A549 (cell line): ENCODE measurements around the gene TMEM107. TPM values are rescaled to one million over a fixed set of nuclear protein-coding genes. Genes with fewer than 3 reads are reported as not detected.

Source experiments
- ATAC-seq, 2 experiments: fragments of 200-7000 bp in 1 of 2; fragments of >200 bp in 1 of 2; cut with Nextera tagmentation in 1 of 2; cut with Tn5 transposase in 1 of 2; 3 replicates each; pipeline versions ENCODE4 v1.8.0 to v1.9.1; 2018 to 2020; ENCODE audit warnings: mild to moderate bottlenecking in 1 of 2, moderate library complexity in 1 of 2
- CTCF ChIA-PET: fragments of 300-600 bp; sonication (Branson Sonifier 250); formaldehyde crosslinking; extraction: SDS; loops from one replicate; lab custom pipeline; 2021; ENCODE audit warnings: antibody characterized with exemption, inconsistent platforms; lab: Yijun Ruan, JAX
- POLR2A ChIA-PET: fragments of 350-600 bp; formaldehyde crosslinking; extraction: SDS; loops from one replicate; lab custom pipeline; 2021; ENCODE audit warnings: antibody characterized with exemption, inconsistent platforms; lab: Yijun Ruan, JAX
- DNase-seq, 2 experiments: peaks; one replicate each; pipeline versions ENCODE4 v3.0.0 to v3.0.0-alpha.2; 2011 to 2016; ENCODE audit warnings: low read depth in 1 of 2, low spot score in 1 of 2
- FAIRE-seq: peaks from 2 replicates; lab custom pipeline; 2011; peaks lifted over from hg19 to GRCh38; lab: Jason Lieb, UNC
- H3K27ac ChIP-seq, 2 experiments: fragments of >200 bp; sonication (Bioruptor Twin); formaldehyde crosslinking; 3 replicates each; pipeline ENCODE4 v1.5.1; 2016 to 2017
- H3K4me1 ChIP-seq: fragments of >200 bp; sonication (Bioruptor Twin); formaldehyde crosslinking; 3 replicates; pipeline ENCODE4 v1.6.1; 2016
- H3K4me2 ChIP-seq: fragments of >200 bp; sonication (Bioruptor Twin); formaldehyde crosslinking; 3 replicates; pipeline ENCODE4 v1.6.1; 2016
- H3K4me3 ChIP-seq: fragments of >200 bp; sonication (Bioruptor Twin); formaldehyde crosslinking; 3 replicates; pipeline ENCODE4 v1.5.1; 2016
- H3K9me3 ChIP-seq: fragments of >200 bp; sonication (Bioruptor Twin); formaldehyde crosslinking; 3 replicates; pipeline ENCODE4 v1.6.1; 2016
- BHLHE40 ChIP-seq: IDR thresholded peaks from 2 replicates; pipeline ENCODE4 v1.6.1; 2012; ENCODE audit warnings: low read depth, low read length, inconsistent platforms
- CHD2 ChIP-seq: fragments of 150-350 bp; IDR thresholded peaks from 2 replicates; pipeline ENCODE4 v1.6.1; 2014; ENCODE audit warnings: low read length; ENCODE audit not compliant: partially characterized antibody
- EP300 ChIP-seq, 2 experiments: fragments of >200 bp; sonication (Bioruptor Twin); formaldehyde crosslinking; IDR thresholded peaks; 2 replicates in 1 of 2; 3 replicates in 1 of 2; pipeline ENCODE4 v1.6.1; 2016 to 2017
- ESRRA ChIP-seq: fragments of 150-350 bp; IDR thresholded peaks from 2 replicates; pipeline ENCODE4 v1.6.1; 2014; ENCODE audit warnings: mild to moderate bottlenecking, low read length, borderline replicate concordance
- FOXS1 ChIP-seq: fragments of 250-450 bp; sonication (Bioruptor Pico); IDR thresholded peaks from 2 replicates; pipeline ENCODE4 v1.5.0; 2020; ENCODE audit warnings: mild to moderate bottlenecking, moderate library complexity
- GATA3 ChIP-seq: IDR thresholded peaks from 2 replicates; pipeline ENCODE4 v1.6.1; 2012; ENCODE audit warnings: borderline replicate concordance
- HMGXB4 ChIP-seq: fragments of 250-450 bp; sonication (Bioruptor Pico); IDR thresholded peaks from 2 replicates; pipeline ENCODE4 v1.5.0; 2021; ENCODE audit warnings: mild to moderate bottlenecking, moderate library complexity, borderline replicate concordance
- HOXB13 ChIP-seq: fragments of 250-450 bp; sonication (Bioruptor Pico); IDR thresholded peaks from 2 replicates; pipeline ENCODE4 v1.5.0; 2020; ENCODE audit warnings: low read depth, mild to moderate bottlenecking, moderate library complexity
- JUN ChIP-seq, 2 experiments: fragments of >200 bp; sonication (Bioruptor Twin); formaldehyde crosslinking; IDR thresholded peaks; 2 replicates in 1 of 2; 3 replicates in 1 of 2; pipeline ENCODE4 v1.6.1; 2016 to 2017
- MAX ChIP-seq: IDR thresholded peaks from 2 replicates; pipeline ENCODE4 v1.6.1; 2012
- NPAS2 ChIP-seq: fragments of 250-450 bp; sonication (Bioruptor Pico); IDR thresholded peaks from 2 replicates; pipeline ENCODE4 v1.8.0; 2022; ENCODE audit warnings: mild to moderate bottlenecking, moderate library complexity, borderline replicate concordance
- POLR2A ChIP-seq: IDR thresholded peaks from 2 replicates; pipeline ENCODE4 v1.6.1; 2012; ENCODE audit warnings: mild to moderate bottlenecking, low read length
- POLR2AphosphoS2 ChIP-seq: conservative IDR thresholded peaks from 2 replicates; pipeline ENCODE4 v1.6.1; 2012; ENCODE audit warnings: low read length, improper control_type of control experiment, inconsistent platforms
- RCOR1 ChIP-seq: fragments of 150-350 bp; IDR thresholded peaks from 2 replicates; pipeline ENCODE4 v1.6.1; 2014; ENCODE audit warnings: antibody characterized with exemption, low read length, low read depth
- SMC3 ChIP-seq: fragments of >200 bp; sonication (Bioruptor Twin); formaldehyde crosslinking; IDR thresholded peaks from 3 replicates; pipeline ENCODE4 v1.6.1; 2018; ENCODE audit warnings: inconsistent platforms
- SREBF2 ChIP-seq: fragments of 450-650 bp; IDR thresholded peaks from 2 replicates; pipeline ENCODE4 v1.6.1; 2014; ENCODE audit warnings: mild to moderate bottlenecking, moderate library complexity
- TP53 ChIP-seq: fragments of 250-450 bp; sonication (Bioruptor Pico); IDR thresholded peaks from 2 replicates; pipeline ENCODE4 v1.5.0; 2021; ENCODE audit warnings: mild to moderate bottlenecking, moderate library complexity
- ZC3H11A ChIP-seq: fragments of 450-650 bp; IDR thresholded peaks from 2 replicates; pipeline ENCODE4 v1.6.1; 2014; ENCODE audit warnings: antibody characterized with exemption, mild to moderate bottlenecking
- ZNF302 ChIP-seq: fragments of 250-450 bp; sonication (Bioruptor Pico); IDR thresholded peaks from 2 replicates; pipeline ENCODE4 v1.9.0; 2021; ENCODE audit warnings: inconsistent platforms, mild to moderate bottlenecking, moderate library complexity
- WGBS: methylation state at CpG from one replicate; pipeline ENCODE4 v1.1.6; 2017; ENCODE audit errors: missing lambda C conversion rate; 5-methylcytosine and 5-hydroxymethylcytosine counted together
- polyA plus RNA-seq, 4 experiments: library from polyadenylated mRNA; depleted of rRNA in 3 of 4; stranded (reverse); fragments of >200 nt; fragmentation: RNase III in 1 of 4; extraction: RNeasy Plus Mini Kit Qiagen cat#74134 plus additional on column Dnase treatment in 1 of 4; gene quantifications; 2 replicates in 3 of 4; 3 replicates in 1 of 4; pipeline ENCODE4 v1.2.3, GENCODE V29; 2011 to 2017
- TF ChIP-seq, protein P1 (sequence below): fragments of 450-650 bp; IDR thresholded peaks from 2 replicates; pipeline ENCODE4 v1.6.1; 2014; ENCODE audit warnings: antibody characterized with exemption
- TF ChIP-seq, protein P2 (sequence below): fragments of 200-600 bp; sonication (generic); IDR thresholded peaks from 2 replicates; pipeline ENCODE4 v1.6.1; 2016; ENCODE audit warnings: antibody characterized with exemption, mild to moderate bottlenecking, moderate library complexity
- TF ChIP-seq, protein P3 (sequence below): IDR thresholded peaks from 2 replicates; pipeline ENCODE4 v1.6.1; 2012; ENCODE audit warnings: low read depth, borderline replicate concordance
- TF ChIP-seq, protein P4 (sequence below): fragments of >200 bp; sonication (Bioruptor Twin); formaldehyde crosslinking; IDR thresholded peaks from 3 replicates; pipeline ENCODE4 v1.6.1; 2016

TMEM107 gene
- polyA plus RNA-seq, 2 of the 4 experiments (the other 2 are of a cell fraction): 17.0 to 22.8 TPM

GRCh38 chr17:8140065-8141029 is 35.8 kb downstream of the TMEM107 start:
- no peak for TF ChIP-seq POLR2AphosphoS2

GRCh38 chr17:8138672-8139371 is 37.4 kb downstream of the TMEM107 start:
- under 1% methylated on average over 39 of the region's 46 CpGs for WGBS
- POLR2A ChIA-PET: interaction anchor here (1.0 to 4.9 kb wide), 8 partner anchors 13 to 83 kb away, joined by 3 to 25 read pairs (median 4); partner anchors contain the start of genes AURKB and PER1
- DNase-seq (peak; percentile 93 to 99), ATAC-seq (peak; percentile 86 to 94), FAIRE-seq (peak; percentile 98)
- Histone ChIP-seq H3K9me3 (no peaks in the 10 kb centered on the region), H3K27ac (peak overlapping the region; percentile 82 to 86), H3K4me3 (peak overlapping the region; percentile 58), H3K4me1 (peaks cover 22% of the 10 kb centered on the region), H3K4me2 (peak overlapping the region; percentile 88)
- CTCF ChIA-PET: interaction anchor here (0.5 to 26.5 kb wide), 31 partner anchors 10 to 451 kb away, joined by 3 to 601 read pairs (median 5); partner anchors contain the start of genes ALOXE3, BORCS6, HES7 and PER1
- TF ChIP-seq GATA3 (peak; percentile 19; the same call in 1 of the 2 replicates), ZNF302 (CRISPR knock-in tag) (no peak), HMGXB4 (CRISPR knock-in tag) (peak; percentile 94; the same call in 1 of the 2 replicates), JUN (IDR thresholded peaks at IDR 0.05) (peak; percentile 55 to 78; a peak in 3 of 5 replicates), FOXS1 (0 out of 2 replicates have a peak, but pooled peaks have one; percentile 22), ZC3H11A (no peak), BHLHE40 (peak; percentile 47; the same call in 1 of the 2 replicates), ESRRA (0 out of 2 replicates have a peak, but pooled peaks have one; percentile 33), SREBF2 (peak; percentile 98), POLR2AphosphoS2 (peak; percentile 72), CHD2 (peak; percentile 87), TP53 (peak; percentile 89; the same call in 1 of the 2 replicates), EP300 (IDR thresholded peaks at IDR 0.05) (peak in 1 of 2 experiments; percentile 27; a peak in 1 of 5 replicates), POLR2A (peak; percentile 47; the same call in 1 of the 2 replicates), SMC3 (peak; percentile 95), NPAS2 (peak; percentile 46; the same call in 1 of the 2 replicates), HOXB13 (no peak), RCOR1 (no peak), MAX (peak; percentile 90)
- TF ChIP-seq, protein P1, sequence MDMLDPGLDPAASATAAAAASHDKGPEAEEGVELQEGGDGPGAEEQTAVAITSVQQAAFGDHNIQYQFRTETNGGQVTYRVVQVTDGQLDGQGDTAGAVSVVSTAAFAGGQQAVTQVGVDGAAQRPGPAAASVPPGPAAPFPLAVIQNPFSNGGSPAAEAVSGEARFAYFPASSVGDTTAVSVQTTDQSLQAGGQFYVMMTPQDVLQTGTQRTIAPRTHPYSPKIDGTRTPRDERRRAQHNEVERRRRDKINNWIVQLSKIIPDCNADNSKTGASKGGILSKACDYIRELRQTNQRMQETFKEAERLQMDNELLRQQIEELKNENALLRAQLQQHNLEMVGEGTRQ: 0 out of 2 replicates have a peak, but pooled peaks have one; percentile 15
- TF ChIP-seq, protein P2, sequence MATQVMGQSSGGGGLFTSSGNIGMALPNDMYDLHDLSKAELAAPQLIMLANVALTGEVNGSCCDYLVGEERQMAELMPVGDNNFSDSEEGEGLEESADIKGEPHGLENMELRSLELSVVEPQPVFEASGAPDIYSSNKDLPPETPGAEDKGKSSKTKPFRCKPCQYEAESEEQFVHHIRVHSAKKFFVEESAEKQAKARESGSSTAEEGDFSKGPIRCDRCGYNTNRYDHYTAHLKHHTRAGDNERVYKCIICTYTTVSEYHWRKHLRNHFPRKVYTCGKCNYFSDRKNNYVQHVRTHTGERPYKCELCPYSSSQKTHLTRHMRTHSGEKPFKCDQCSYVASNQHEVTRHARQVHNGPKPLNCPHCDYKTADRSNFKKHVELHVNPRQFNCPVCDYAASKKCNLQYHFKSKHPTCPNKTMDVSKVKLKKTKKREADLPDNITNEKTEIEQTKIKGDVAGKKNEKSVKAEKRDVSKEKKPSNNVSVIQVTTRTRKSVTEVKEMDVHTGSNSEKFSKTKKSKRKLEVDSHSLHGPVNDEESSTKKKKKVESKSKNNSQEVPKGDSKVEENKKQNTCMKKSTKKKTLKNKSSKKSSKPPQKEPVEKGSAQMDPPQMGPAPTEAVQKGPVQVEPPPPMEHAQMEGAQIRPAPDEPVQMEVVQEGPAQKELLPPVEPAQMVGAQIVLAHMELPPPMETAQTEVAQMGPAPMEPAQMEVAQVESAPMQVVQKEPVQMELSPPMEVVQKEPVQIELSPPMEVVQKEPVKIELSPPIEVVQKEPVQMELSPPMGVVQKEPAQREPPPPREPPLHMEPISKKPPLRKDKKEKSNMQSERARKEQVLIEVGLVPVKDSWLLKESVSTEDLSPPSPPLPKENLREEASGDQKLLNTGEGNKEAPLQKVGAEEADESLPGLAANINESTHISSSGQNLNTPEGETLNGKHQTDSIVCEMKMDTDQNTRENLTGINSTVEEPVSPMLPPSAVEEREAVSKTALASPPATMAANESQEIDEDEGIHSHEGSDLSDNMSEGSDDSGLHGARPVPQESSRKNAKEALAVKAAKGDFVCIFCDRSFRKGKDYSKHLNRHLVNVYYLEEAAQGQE: peak; percentile 83
- TF ChIP-seq, protein P3, sequence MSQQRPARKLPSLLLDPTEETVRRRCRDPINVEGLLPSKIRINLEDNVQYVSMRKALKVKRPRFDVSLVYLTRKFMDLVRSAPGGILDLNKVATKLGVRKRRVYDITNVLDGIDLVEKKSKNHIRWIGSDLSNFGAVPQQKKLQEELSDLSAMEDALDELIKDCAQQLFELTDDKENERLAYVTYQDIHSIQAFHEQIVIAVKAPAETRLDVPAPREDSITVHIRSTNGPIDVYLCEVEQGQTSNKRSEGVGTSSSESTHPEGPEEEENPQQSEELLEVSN: peak; percentile 87
- TF ChIP-seq, protein P4, sequence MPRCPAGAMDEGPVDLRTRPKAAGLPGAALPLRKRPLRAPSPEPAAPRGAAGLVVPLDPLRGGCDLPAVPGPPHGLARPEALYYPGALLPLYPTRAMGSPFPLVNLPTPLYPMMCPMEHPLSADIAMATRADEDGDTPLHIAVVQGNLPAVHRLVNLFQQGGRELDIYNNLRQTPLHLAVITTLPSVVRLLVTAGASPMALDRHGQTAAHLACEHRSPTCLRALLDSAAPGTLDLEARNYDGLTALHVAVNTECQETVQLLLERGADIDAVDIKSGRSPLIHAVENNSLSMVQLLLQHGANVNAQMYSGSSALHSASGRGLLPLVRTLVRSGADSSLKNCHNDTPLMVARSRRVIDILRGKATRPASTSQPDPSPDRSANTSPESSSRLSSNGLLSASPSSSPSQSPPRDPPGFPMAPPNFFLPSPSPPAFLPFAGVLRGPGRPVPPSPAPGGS: 0 out of 3 replicates have a peak, but pooled peaks have one; percentile 35

More at GRCh38 chr17:8140065-8141029, 35.8 kb downstream of the TMEM107 start:
- 83% methylated on average over 18 of the region's 18 CpGs for WGBS
- CTCF ChIA-PET: interaction anchor here (0.7 to 26.5 kb wide), 15 partner anchors 12 to 112 kb away, joined by 3 to 601 read pairs (median 11); partner anchors contain the start of genes ALOXE3, BORCS6, HES7 and PER1
- no peak for ATAC-seq
- FAIRE-seq: no peak
- Histone ChIP-seq H3K4me1 (peaks cover 13% of the 10 kb centered on the region; the same call in 2 of the 3 replicates), H3K27ac (no peak overlapping the region), H3K4me2 (no peak overlapping the region; the same call in 2 of the 3 replicates), H3K9me3 (no peaks in the 10 kb centered on the region), H3K4me3 (no peak overlapping the region)
- no peak for DNase-seq
- POLR2A ChIA-PET: interaction anchor here (1.4 to 4.9 kb wide), 4 partner anchors 12 to 33 kb away, joined by 5 to 25 read pairs (median 12); partner anchors contain the start of gene PER1
